ENCODE measurements around the gene SPATA21.

The SPATA21 gene

GRCh38 chr1:16418823-16419425 is 18.3 kb downstream of the SPATA21 start:
- DNase-seq: peak in 1 of 2 donors; percentile 12

DNA sequence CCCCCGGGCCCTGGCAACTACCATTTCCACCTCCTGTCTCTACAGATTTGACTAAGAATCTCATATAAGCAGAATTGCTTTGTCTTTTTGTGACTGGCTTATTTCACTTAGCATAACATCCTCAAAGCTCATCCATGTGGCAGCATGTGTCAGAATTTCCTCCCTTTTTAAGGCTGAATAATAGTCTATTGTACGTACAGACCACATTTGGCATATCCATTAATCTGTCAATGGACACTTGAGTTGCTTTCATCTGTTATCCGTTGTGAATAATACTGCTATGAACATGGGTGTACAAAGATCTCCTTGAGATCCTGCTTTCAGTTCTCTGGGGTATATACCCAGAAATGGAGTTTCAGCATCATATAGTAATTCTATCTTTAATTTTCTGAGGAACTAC is 24.0 kb downstream of the SPATA21 start:
- DNase-seq: no peak

GRCh38 chr1:16410803-16411202 is 26.4 kb downstream of the SPATA21 start:
- DNase-seq: no peak

- DNase-seq: no peak
Observed at GRCh38 chr1:16409536-16410152, 27.6 kb downstream of the SPATA21 start.

- no peak for DNase-seq
Observed at GRCh38 chr1:16406868-16407267, 30.4 kb downstream of the SPATA21 start.

- DNase-seq: no peak
Observed at GRCh38 chr1:16405441-16405840, 31.8 kb downstream of the SPATA21 start.

DNA sequence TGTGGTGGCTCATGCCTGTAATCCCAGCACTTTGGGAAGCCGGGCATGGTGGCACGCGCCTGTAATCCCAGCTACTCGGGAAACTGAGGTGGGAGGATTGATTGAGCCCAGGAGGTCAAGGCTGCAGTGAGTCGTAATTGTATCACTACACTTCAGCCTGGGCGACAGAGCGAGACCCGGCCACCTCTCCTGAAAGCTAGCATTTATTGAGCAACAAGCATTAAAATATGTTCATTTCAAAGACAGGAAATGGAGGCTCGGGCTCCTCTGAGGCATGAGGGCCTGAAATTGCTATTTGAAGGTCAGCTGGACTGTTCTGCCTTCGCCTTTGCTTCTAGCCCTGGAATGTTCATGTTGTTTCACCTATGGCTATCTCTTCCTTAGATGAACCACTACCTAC is 34.5 kb downstream of the SPATA21 start:
- DNase-seq: no peak

GRCh38 chr1:16398371-16398953 is 38.8 kb downstream of the SPATA21 start:
- no peak for DNase-seq

GRCh38 chr1:16397120-16397519 is 40.1 kb downstream of the SPATA21 start:
- peak; percentile 58 to 74 for DNase-seq

- DNase-seq: peak in 1 of 2 donors; percentile 26
Observed at GRCh38 chr1:16396591-16396990, 40.6 kb downstream of the SPATA21 start.

GRCh38 chr1:16394977-16395376 is 42.2 kb downstream of the SPATA21 start:
- DNase-seq: no peak

DNA sequence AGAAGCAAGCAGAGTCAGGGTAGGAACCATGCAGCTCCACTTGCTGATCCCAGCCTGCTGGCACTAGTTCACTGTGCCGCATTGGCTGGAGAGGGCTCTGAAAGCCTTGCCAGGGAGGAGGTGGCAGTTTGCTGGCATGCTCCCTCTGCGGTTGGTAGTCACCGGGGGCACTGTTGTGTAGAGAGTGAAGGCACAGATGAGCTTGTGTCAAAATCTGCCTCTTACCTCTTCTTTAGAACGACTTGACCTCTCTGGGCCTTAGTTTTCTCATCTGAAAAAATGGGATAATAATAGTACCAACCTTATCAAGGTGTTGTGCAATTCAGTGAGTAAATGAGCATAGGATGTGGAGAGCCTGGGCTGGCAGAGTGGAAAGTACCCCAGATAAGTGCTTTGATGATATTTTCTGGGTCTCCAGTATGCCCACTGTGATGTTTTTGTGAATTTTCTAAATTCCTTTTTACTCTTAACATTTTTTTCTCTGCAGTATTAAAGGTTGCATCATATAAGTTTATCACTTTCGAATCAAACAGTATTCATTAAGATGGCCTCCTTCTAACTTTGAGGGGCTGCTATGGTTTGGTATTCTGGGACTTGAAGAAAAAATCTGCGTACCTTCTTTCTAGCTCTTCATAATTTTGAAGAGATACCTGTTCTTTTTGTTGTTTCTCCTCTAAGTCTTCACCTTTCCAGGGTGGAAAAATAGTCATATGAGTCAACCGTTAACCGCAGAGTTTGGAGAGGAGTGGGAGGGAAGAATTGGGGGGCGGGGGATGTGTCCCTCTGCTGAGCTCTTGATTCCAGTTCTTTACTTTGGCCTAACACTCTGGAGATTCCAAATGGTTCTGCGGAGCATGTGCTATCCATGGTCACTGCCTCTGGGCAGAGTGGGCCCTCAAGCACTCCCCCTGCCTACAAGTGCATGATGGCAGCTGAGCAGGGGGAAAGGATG is 43.4 kb downstream of the SPATA21 start:
- DNase-seq: no peak

- DNase-seq: no peak
Observed at GRCh38 chr1:16392740-16393569, 44.3 kb downstream of the SPATA21 start.

- DNase-seq: peak; percentile 31 to 46
Observed at GRCh38 chr1:16391411-16391810, 45.8 kb downstream of the SPATA21 start.

DNA sequence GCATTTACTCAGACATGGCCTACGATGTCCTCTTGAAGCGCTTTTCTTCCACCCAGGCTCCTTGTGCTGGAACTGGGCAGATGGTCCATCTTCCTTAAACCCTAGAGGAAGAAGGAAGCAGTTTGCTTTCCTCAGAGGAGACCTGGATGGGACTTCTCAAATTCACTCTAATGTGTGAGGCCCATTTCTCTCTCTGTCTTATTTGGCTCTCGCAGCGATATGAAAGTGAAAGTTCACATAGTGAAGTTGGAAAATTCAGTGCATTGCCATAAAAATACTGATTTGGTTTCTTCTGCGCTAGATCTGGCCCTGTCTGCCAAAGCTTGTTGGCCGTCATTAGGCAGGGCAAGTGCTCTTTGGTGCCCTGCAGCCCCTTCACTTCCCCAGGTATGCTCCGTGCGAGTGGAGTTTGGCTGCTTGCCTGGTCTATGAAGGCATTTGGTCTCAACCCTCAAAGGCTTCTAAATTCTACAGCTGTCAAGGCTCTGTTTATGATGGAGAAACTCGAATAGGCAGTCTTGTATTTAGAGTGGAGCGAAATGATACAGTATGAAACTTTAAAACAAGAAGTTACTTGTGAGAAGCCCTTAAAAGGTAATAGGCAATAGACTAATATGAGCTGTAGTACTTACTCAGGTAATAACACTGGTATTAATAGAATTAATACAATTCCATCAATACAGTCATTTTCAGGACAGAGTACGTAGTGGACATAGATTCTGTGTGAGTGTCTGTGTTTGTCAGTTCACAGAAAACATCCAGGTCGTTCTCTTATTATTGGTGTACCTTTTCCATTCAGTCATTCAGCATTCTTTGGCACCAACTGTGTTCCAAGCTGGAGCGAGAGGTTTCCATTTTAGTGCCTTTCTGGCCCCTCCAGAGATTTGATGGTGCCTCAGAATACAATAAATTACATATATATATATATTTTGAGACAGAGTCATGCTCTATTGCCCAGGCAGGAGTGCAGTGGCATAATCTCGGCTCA is 49.7 kb downstream of the SPATA21 start:
- DNase-seq: peak; percentile 43 to 57

DNA sequence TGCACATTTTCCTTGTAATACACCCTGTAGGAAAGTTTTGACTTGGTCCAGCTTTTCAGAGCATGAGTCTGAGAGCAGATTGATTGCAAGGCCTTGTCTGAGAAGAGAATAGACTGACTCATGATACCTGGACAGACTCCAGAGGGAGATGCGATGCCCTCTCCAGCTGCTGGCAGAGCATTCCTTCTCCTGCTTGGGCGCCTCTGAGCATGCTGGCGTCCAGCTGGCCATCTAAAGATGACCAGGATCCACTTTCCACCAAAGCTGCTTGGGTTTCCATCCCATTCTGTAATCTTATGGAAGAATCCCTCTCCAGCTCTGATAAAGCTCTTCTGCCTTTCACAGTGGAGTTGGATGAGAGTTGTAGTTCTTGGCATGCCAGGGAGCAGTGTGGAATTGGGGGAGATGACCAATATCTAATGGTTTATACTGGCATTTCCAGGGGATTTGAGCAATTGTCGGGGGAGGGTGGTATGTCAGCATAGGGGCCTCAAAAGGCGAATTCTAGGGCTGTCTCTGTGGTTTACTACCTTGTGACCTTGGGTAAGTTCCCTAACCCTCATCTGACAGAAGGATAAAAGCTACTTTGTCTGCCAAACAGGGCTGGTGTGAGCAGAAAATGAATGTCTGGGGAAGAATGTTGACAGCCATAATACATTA is 50.6 kb downstream of the SPATA21 start:
- DNase-seq: peak; percentile 20 to 45

DNA sequence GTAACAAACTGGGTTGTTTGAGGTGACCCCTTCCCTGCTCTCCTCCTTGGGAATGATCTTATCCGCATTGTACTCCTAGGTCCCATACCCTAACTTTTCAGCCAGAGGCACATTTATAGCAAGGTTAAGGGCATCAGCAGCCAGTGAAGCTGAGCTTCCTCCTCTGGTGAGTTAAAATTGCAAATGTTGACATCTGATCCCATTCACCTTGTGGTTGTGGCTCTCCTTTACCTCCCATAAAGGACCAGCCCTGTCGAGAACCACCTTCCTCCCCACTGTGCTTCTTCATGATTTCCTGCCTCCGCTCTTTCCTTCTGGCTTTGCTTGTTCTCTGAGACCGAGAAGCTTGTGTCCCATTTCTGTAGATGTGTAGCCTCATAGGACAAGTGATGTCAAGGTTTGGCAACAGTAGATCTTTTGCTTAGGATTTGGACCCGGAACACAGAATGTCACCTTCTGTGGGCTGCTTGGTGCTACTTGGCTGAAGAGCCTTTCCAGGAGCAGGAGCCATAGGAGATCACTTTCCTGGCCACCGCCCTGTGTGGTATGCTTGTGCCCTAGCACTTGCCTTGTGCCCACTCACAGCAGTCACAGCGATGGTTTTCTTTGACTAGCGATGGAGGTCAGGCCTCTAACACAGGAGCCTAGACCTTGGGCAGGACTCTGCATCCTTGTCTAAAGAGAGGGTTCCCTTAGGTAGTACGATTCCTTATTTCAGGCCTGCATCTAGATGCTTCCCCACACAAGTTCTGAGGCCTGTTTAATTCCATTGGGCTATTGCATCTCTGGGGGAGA is 51.4 kb downstream of the SPATA21 start:
- DNase-seq: no peak

- DNase-seq: no peak
Observed at GRCh38 chr1:16383888-16384287, 53.3 kb downstream of the SPATA21 start.

DNA sequence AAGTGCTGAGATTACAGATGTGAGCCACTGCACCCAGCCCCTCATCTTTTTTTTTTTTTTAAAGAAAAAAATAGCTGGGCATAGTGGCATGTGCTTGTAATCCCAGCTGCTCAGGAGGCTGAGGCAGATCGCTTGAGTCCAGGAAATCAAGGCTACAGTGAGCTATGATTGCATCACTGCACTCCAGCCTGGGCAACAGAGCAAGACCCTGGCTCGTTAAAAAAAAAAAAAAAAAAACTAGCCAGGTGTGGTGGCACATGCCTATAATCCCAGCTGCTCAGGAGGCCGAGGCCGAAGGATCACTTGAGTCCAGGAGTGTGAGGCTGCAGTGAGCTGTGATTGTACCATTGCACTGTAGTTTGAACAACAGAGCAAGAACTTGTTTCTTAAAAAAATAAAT is 56.4 kb downstream of the SPATA21 start:
- DNase-seq: no peak

DNA sequence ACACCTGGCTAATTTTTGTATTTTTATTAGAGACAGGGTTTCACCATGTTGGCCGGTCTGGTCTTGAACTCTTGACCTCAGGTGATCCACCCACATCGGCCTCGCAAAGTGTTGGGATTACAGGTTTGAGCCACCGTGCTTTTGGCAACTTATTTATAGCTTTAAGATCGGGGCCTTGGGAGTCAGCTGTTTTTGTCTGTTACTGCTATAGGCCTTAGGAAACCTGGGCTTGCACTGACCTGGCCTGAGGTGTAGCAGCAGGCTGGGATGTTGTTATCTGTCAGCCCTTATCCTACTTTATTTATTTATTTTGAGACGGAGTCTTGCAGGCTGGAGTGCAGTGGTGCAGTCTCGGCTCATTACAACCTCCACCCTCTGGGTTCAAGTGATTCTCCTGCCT is 58.8 kb downstream of the SPATA21 start:
- DNase-seq: no peak
